ENCODE results near the gene ENTPD2. TPM values are rescaled to one million over a fixed set of nuclear protein-coding genes. Genes with fewer than 3 reads are reported as not detected.

Gene ENTPD2
- total and polyA plus RNA-seq, 2 donors (not counting 1 experiment from before 2014, with no cell fraction given), result not detected

GRCh38 chr9:137077758-137078693 is 24.2 kb upstream of the ENTPD2 start:
- Histone ChIP-seq H3K4me3 (ENCODE audit: control extremely low read depth in 1 of 5, extremely low read depth in 1 of 5, insufficient read depth in 1 of 5, low read depth in 2 of 5, low read length in 4 of 5) (peak overlapping the region; percentile 13 to 75 (median 66)), H3K27ac (ENCODE audit: low read length in 2 of 2) (peak overlapping the region; percentile 15 to 82), H3K79me2 (ENCODE audit: control insufficient read depth, insufficient read depth, low read length) (peaks cover 12% of the 10 kb centered on the region), H3K4me2 (replicated peaks; ENCODE audit: low read depth, low read length, poor library complexity, severe bottlenecking) (peak overlapping the region; percentile 96), H4K20me1 (ENCODE audit: control insufficient read depth, insufficient read depth, low read length, poor library complexity, severe bottlenecking) (peaks cover 26% of the 10 kb centered on the region), H2AFZ (ENCODE audit: insufficient read depth, low read depth, low read length, poor library complexity, severe bottlenecking) (peak overlapping the region; percentile 66), H3K27me3 (replicated peaks in 1 of 4; ENCODE audit: control extremely low read depth in 1 of 4, control insufficient read depth in 3 of 4, insufficient read depth in 4 of 4, low read length in 3 of 4) (no peaks in the 10 kb centered on the region), H3K36me3 (replicated peaks in 1 of 2; ENCODE audit: control extremely low read depth in 1 of 2, control insufficient read depth in 1 of 2, extremely low read depth in 1 of 2, insufficient read depth in 2 of 2, low read length in 1 of 2) (peaks cover 0 to 29% of the 10 kb centered on the region in 2 experiments), H3K4me1 (ENCODE audit: control insufficient read depth in 2 of 2, insufficient read depth in 2 of 2, low read length in 2 of 2) (peaks cover 11 to 25% of the 10 kb centered on the region in 2 donors), H3K9me3 (ENCODE audit: control extremely low read depth in 1 of 3, control insufficient read depth in 2 of 3, insufficient read depth in 1 of 3, low read length in 2 of 3) (no peaks in the 10 kb centered on the region), H3K9ac (ENCODE audit: low read length) (peak overlapping the region; percentile 75)
- no peak for TF ChIP-seq CTCF (IDR thresholded peaks at IDR 0.05)
- no peak for TF ChIP-seq EZH2 (IDR thresholded peaks at IDR 0.05; ENCODE audit: borderline replicate concordance, insufficient read depth, low read depth, low read length, poor library complexity, severe bottlenecking)
- peak overlapping the region; percentile 81 for H3K4me3 Mint-ChIP-seq
- POLR2A ChIA-PET, result interaction anchor here (0.5 to 2.0 kb wide), 4 partner anchors 8 to 213 kb away, joined by 3 to 17 read pairs (median 5); partner anchors contain the start of genes MAN1B1 and PAXX
- CTCF ChIA-PET, result interaction anchor here (1.6 to 2.8 kb wide), 3 partner anchors 8 to 11 kb away, joined by 6 to 13 read pairs (median 12); partner anchors contain the start of gene MAN1B1
- ATAC-seq (ENCODE audit: low read depth) (peak; percentile 28), DNase-seq (peak; percentile 69)
- WGBS (ENCODE audit: insufficient coverage), result 22% methylated on average over 76 of the region's 76 CpGs
- H3K27me3 Mint-ChIP-seq, result no peaks in the 10 kb centered on the region
- intact Hi-C loops (cut with micrococcal nuclease), result loop anchor here (1.0 kb wide), 1 partner anchor 8 kb away; the partner anchor contains the start of gene MAN1B1
- peaks cover 22% of the 10 kb centered on the region for H3K4me1 Mint-ChIP-seq
- no peaks in the 10 kb centered on the region for H3K9me3 Mint-ChIP-seq (ENCODE audit: insufficient read depth)
- H3K27ac Mint-ChIP-seq, result peak overlapping the region; percentile 82
